NCI-H146 treated with DMSO at 0.1 percent for 48 hours (cell line): ENCODE results near the gene EP400.

Experiments used
- DNase-seq: peaks from one replicate; lab custom pipeline; 2025; ENCODE audit not compliant: unreplicated experiment; lab: John Stamatoyannopoulos, UW

The EP400 gene

DNA sequence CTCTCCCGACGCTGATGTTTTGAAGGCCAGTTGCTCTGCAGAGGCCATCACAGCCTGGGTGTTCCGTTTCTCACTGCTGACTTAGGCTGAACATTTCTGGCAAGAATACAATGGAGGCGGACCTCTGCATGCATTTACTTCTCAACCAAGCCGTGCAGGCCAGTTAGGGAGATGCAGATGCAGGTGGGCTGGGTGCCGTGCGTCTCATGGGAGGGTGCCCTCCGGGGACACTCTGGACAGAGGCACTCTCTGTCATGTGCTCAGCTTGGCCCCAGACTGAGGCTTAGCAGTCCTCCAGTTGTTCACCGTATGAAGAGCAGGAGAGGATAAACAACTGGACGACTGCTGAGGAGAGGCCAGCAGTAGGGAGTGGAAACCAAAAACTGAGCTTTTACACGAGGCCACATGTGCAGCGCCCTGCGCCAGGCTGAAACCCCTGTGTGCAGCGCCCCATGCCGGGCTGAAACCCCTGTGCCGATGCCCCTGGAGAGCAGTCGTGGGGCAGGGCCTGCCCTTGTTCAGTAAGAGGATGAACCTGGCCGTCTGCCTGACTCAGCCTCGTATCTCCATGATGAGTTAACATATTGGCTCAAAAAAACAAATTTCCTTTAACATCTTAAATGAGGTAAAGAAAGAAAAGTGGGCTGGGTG is 162.0 kb downstream of the EP400 start:
- DNase-seq, result no peak

DNA sequence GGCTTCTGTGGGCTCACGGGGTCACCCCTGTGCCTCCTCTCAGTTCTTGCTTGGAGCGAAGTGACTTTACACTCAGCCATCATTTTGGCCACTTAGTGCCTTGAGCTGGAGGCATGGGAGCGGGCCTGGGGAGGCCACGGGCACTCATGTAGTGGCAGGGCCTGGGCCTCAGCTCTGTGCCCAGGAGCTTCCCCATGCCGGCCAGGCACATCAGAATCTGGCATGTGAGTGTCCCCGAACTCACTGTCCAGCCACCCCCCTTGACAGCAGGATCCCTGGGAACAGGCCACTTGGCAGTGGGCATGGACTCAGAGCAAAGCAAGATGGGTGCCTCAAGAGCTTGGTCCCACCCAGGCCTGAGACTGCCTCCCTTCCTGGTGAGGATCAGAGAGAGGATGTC is 164.9 kb downstream of the EP400 start:
- DNase-seq, result no peak

DNA sequence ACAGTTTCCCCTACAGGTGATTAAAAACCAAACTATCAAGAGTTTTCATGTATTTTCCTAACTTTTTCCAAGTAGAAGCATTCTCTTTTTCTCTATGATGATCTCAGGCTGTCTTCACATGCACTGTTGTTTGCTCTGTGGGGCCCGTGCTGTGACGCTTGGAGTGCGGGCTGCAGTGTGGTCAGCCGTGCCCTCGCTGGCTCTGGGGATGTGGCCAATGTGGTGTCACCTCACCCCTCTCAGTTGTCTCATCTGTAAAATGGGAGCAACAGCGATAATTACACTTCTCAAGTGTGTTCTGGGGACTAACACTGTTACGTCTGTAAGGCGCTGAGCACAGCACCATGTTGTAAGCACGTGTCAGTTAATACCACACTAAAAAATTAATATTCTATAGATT is 165.8 kb downstream of the EP400 start:
- no peak for DNase-seq

DNA sequence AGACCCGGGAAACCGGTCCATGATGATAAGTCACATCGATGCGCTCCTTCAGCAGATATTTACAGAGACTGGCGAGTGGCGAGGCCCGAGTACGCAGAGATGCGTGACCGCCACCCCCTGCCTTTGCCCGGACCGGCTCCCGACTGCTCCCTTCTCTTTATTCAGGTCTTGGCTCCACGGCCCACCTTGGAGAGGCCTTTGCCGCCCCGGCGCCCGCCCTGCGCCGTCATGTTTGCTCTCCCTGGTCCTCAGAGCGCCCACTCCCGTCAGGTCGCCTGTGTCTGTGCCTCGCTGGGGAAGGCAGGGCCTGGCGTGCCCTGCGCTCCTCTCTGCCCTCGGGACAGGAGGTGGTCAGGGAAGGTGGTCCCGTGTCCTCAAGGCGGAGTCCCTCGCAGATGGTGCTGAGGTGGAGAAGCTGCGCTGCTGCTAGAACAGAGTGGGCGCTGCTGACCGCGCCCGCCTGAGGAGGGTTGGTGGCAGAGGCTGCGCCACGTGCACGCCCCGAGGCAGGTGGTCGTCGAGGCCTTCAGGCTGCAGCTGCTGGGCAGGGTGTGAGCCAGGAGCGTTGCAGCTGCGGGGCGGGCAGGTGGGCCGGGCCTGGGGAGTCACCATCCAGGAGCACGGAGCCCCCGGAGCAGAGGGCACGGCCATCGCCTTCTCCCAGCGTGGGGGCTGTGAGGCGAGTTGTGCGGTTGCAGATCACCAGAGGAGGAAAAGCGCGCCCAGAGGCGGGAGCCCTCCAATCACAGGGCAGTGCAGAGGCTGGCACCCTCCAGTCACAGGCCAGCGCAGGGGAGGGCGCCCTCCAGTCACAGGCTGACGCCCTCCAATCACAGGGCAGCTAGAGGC is 167.2 kb downstream of the EP400 start:
- no peak for DNase-seq

DNA sequence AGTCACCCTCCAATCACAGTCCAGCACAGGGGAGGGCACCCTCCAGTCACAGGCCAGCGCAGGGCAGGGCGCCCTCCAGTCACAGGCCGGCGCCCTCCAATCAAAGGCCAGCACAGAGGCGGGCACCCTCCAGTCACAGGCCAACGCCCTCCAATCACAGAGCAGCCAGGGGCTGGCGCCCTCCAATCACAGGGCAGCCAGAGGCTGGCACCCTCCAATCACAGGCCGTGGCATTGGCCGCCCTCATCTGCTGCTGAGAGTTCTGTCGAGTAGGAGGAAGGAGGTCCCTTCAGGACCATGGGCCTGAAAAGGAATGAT is 167.8 kb downstream of the EP400 start:
- DNase-seq, result no peak

DNA sequence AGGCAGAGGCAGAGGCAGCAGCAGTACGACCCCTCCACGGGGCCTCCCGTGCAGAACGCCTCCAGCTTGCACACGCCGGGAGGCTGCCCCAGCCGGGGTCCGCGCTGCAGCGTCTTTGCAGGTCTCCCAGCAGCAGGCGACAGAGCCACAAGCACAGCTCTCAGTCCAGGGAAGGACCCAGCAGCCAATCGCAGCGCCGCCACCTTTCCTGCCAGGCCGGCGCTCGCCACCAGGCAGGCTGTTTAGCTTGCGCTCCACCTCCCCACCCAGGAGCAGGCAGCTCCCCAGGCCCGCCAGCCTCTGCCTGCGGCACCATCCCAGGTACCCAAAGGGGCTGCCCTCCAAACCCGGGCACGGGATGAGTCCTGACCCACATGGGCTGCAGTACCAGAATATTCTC is 169.1 kb downstream of the EP400 start:
- DNase-seq, result no peak

DNA sequence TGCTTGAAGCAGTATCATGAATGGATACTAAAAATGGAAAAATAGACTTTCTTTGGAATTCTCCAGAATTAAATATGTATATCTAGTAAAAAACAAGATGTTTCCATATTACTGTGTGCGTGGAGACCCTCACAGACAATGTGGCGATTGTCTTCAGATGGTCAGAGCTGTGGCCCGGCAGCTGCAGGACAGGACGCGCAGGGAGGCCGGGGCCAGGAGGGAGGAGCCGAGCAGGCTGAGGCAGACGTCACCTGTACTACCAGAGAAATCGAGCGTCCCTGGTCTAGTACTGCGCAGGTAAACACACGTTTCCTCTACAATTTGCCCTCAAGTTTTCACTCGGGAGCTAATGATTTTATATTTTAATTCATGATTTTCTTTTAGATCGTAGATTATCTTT is 171.5 kb downstream of the EP400 start:
- no peak for DNase-seq

DNA sequence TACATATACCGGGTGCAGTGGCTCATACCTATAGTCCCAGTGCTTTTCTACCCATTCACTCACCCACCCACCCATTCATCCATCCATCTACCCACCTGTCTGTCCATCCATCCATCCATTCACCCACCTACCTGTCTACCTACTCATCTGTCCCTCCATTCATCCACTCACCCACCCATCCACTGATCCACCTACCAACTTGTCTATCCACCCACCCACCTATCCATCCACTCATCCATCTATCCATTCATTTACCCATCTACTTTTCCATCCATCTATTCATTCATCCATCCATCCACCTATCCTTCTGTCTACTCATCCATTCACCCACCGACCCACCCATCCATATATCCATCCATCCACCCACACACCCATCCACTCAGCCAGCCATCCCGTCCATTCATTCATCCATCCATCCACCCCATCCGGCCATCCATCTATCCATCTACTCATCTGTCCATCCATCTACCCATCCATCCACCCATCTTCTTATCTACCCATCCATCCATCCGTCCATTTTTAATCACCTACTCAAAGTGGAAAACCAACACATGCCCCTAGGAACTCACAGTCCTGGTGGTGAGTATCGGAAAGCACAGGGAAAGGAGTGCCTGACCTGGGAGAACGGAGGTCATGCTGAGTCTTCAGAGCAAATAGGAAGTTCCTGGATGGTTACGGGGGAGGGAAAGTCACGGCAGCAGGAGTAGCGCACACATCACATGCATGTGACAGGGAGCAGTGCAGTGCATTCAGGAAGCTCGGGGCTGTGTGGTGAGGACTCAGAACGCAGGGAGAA is 174.4 kb downstream of the EP400 start:
- DNase-seq, result no peak

DNA sequence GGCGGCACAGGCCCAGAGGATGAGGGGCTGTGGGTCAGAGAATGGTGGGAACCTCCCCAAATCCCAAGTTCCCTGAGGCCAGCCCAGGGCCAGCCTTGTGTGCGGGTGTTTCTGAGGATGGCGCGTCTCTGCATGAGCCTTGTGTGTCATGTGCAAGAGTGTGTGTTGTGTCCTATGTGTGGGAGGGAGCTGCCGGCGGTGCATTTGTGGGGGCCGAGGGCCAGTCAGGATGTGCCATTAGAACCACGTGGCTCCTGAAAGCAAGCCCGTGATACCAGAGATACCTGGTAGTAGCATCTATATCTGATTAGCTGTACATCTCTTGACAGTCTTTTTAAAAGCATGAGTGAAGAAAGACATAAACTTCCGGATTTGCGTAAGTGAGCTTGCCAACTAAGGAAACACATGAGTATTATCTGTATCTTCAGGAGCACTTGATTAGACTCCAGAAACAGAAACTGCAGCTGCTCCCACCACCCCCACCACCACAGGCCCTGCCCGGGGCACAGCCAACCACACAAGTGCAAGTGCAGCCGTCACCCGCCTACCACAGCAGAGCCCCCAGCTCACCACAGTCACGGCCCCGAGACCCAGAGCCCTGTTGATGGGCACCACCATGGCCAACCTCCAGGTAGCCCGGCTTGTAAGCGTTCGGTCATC is 175.2 kb downstream of the EP400 start:
- DNase-seq, result no peak

DNA sequence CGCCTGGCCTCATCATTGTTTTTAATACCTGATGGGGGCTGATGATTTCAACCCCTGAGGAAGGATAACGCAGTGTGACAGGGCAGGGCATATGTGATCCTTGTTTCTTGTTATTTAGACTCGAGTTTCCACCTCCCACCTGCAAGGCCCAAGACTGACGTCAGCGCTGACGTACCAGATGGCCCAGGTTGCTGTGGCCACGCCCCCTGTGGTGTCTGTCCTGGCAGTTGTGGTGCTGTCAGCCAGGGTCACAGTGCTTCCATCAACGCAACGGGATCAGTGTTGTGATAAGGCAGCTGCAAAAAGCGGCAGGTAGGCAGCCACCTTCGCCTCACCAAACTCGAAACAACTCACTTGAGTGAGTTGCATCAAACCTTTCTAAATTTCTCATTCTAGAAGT is 176.0 kb downstream of the EP400 start:
- no peak for DNase-seq

DNA sequence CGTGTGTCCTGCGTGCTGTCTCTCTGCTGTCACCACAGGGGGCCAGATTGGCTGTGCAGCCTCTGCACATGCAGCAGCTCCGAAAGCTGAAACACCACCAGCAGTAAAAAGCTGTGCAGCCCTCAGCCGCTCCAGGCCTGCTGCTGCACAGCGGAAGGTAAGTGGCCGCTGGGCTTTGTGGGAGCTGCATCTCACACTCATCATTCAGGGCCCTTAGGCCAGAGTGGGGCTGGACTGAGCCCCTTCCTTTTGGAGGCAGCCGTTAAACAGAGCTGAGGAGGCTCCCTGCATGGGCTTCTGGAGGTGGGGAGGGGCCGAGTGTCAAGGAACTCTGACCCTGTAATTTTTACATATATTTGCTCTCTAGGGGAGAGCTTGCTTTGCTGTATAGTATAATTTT is 177.3 kb downstream of the EP400 start:
- no peak for DNase-seq

DNA sequence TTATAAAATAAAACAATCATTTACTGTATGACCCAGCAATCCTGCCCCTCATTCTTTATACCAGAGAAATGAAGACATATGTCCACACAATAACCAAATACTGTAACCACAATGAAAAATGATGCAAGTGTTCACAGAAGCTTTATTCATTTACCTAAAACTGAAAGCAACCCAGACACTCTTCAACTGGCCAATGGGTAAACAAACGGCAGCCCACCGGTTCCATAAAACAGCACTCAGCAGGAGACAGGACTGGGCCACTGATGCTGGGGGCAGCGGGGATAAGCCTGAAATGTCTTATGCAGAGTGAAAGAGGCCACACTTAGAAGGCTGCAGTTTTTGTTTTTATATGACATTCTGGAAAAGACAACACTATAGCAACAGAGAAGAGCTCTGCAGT is 179.3 kb downstream of the EP400 start:
- DNase-seq, result no peak

DNA sequence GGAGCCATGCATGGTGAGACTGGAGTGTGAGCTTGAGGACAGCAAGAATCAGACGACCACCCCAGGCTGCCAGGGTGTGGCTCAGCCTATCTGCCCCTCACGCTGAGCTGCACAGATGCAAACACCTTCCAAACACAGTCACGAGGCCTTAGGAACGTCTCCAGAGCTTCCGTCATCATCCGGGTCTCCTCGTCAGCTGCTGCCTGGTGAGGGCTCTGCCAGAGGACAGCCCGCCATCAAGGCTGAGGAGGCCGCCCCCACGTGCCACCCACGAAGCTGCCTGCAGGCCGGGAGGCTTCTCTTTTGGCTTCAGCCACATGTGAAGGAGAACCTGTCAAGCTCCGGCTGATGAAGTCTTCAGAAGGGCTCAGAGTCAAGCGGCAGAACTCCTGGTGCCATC is 180.9 kb downstream of the EP400 start:
- DNase-seq, result no peak
